Nephron (organoid): ENCODE results near the gene AFF2.

Source experiments
- H3K27ac Mint-ChIP-seq, 3 experiments: 2 replicates each; pipeline ENCODE4 v1.8.0; 2020; ENCODE audit warnings: mixed read lengths in 3 of 3, mild to moderate bottlenecking in 2 of 3, moderate library complexity in 1 of 3
- H3K27me3 Mint-ChIP-seq: 2 replicates; pipeline ENCODE4 v1.8.0; 2021; ENCODE audit warnings: low read depth, mild to moderate bottlenecking, moderate library complexity, mixed read lengths
- H3K36me3 Mint-ChIP-seq: 2 replicates; pipeline ENCODE4 v1.8.0; 2020; ENCODE audit warnings: low read depth, mixed read lengths
- H3K4me1 Mint-ChIP-seq: 2 replicates; pipeline ENCODE4 v1.8.0; 2020; ENCODE audit warnings: mixed read lengths
- H3K4me3 Mint-ChIP-seq, 3 experiments: 2 replicates each; pipeline ENCODE4 v1.8.0; 2020; ENCODE audit warnings: mild to moderate bottlenecking in 3 of 3, mixed read lengths in 3 of 3, moderate library complexity in 2 of 3
- H3K9me3 Mint-ChIP-seq: 2 replicates; pipeline ENCODE4 v1.8.0; 2020; ENCODE audit warnings: mixed read lengths
- CTCF ChIP-seq, 3 experiments: fragments of 200-600 bp; sonication (generic); IDR thresholded peaks; one replicate each; pipeline ENCODE4 v1.5.0; 2021; ENCODE audit warnings: antibody characterized with exemption in 3 of 3; ENCODE audit not compliant: unreplicated experiment in 3 of 3

The AFF2 gene

GRCh38 chrX:148929686-148930085 is 429.3 kb downstream of the AFF2 start:
- H3K9me3 Mint-ChIP-seq: peaks cover 3% of the 10 kb centered on the region

GRCh38 chrX:148930206-148930729 is 429.9 kb downstream of the AFF2 start:
- H3K4me3 Mint-ChIP-seq: no peak overlapping the region
- peaks cover 3% of the 10 kb centered on the region for H3K9me3 Mint-ChIP-seq
- no peak for TF ChIP-seq CTCF (IDR thresholded peaks at IDR 0.05; ENCODE audit: unreplicated experiment in 3 of 3)
- no peak overlapping the region for H3K27ac Mint-ChIP-seq
- H3K4me1 Mint-ChIP-seq: no peaks in the 10 kb centered on the region
- no peaks in the 10 kb centered on the region for H3K27me3 Mint-ChIP-seq
- H3K36me3 Mint-ChIP-seq: no peaks in the 10 kb centered on the region

More at GRCh38 chrX:148929686-148930085, 429.3 kb downstream of the AFF2 start:
- Mint-ChIP-seq H3K4me1 (no peaks in the 10 kb centered on the region), H3K27me3 (no peaks in the 10 kb centered on the region), H3K4me3 (no peak overlapping the region), H3K27ac (no peak overlapping the region), H3K36me3 (no peaks in the 10 kb centered on the region)
- no peak for TF ChIP-seq CTCF (IDR thresholded peaks at IDR 0.05; ENCODE audit: unreplicated experiment in 3 of 3)

GRCh38 chrX:148933881-148934280 is 433.5 kb downstream of the AFF2 start:
- Mint-ChIP-seq H3K27me3 (no peaks in the 10 kb centered on the region), H3K27ac (no peak overlapping the region), H3K36me3 (no peaks in the 10 kb centered on the region)

GRCh38 chrX:148938348-148938747 is 437.9 kb downstream of the AFF2 start:
- no peaks in the 10 kb centered on the region for H3K36me3 Mint-ChIP-seq
- no peaks in the 10 kb centered on the region for H3K4me1 Mint-ChIP-seq
- no peak overlapping the region for H3K27ac Mint-ChIP-seq
- no peak overlapping the region for H3K4me3 Mint-ChIP-seq
- TF ChIP-seq CTCF (IDR thresholded peaks at IDR 0.05; ENCODE audit: unreplicated experiment in 3 of 3): no peak
- peaks cover under 1% of the 10 kb centered on the region for H3K9me3 Mint-ChIP-seq
- H3K27me3 Mint-ChIP-seq: no peaks in the 10 kb centered on the region

More at GRCh38 chrX:148933881-148934280, 433.5 kb downstream of the AFF2 start:
- Mint-ChIP-seq H3K9me3 (peaks cover 3% of the 10 kb centered on the region), H3K4me1 (no peaks in the 10 kb centered on the region), H3K4me3 (no peak overlapping the region)
- no peak for TF ChIP-seq CTCF (IDR thresholded peaks at IDR 0.05; ENCODE audit: unreplicated experiment in 3 of 3)

GRCh38 chrX:148940411-148940996 is 440.1 kb downstream of the AFF2 start:
- H3K9me3 Mint-ChIP-seq: no peaks in the 10 kb centered on the region
- H3K27me3 Mint-ChIP-seq: no peaks in the 10 kb centered on the region
- H3K4me3 Mint-ChIP-seq: no peak overlapping the region
- no peak for TF ChIP-seq CTCF (IDR thresholded peaks at IDR 0.05; ENCODE audit: unreplicated experiment in 3 of 3)
- H3K36me3 Mint-ChIP-seq: no peaks in the 10 kb centered on the region
- no peak overlapping the region for H3K27ac Mint-ChIP-seq
- H3K4me1 Mint-ChIP-seq: no peaks in the 10 kb centered on the region

GRCh38 chrX:148942754-148943153 is 442.3 kb downstream of the AFF2 start:
- H3K27ac Mint-ChIP-seq: no peak overlapping the region
- H3K36me3 Mint-ChIP-seq: no peaks in the 10 kb centered on the region
- TF ChIP-seq CTCF (IDR thresholded peaks at IDR 0.05; ENCODE audit: unreplicated experiment in 3 of 3): no peak
- peaks cover 2% of the 10 kb centered on the region for H3K9me3 Mint-ChIP-seq
- H3K4me1 Mint-ChIP-seq: no peaks in the 10 kb centered on the region
- H3K4me3 Mint-ChIP-seq: no peak overlapping the region
- H3K27me3 Mint-ChIP-seq: no peaks in the 10 kb centered on the region
